Mesenchymal stem cell (in vitro differentiated cells and primary cell): ENCODE results near the gene MLLT3.

Experiments used
- DNase-seq: peaks from one replicate; pipeline ENCODE4 v3.0.0-alpha.2; 2013
- H2AFZ ChIP-seq: one replicate; pipeline ENCODE4 v1.6.1; 2013; ENCODE audit warnings: low read depth, mild to moderate bottlenecking, control low read depth, inconsistent platforms, low read length, moderate library complexity
- H2AK5ac ChIP-seq: 2 replicates; pipeline ENCODE4 v1.6.1; 2013; ENCODE audit warnings: low read length, moderate library complexity, mild to moderate bottlenecking, inconsistent platforms; ENCODE audit not compliant: severe bottlenecking
- H2BK120ac ChIP-seq: one replicate; pipeline ENCODE4 v1.6.1; 2013; ENCODE audit warnings: low read depth, mild to moderate bottlenecking, inconsistent platforms, low read length, moderate library complexity
- H2BK12ac ChIP-seq, 2 experiments: one replicate each; pipeline ENCODE4 v1.6.1; 2013; ENCODE audit warnings: inconsistent platforms in 2 of 2, low read length in 2 of 2, mild to moderate bottlenecking in 2 of 2, moderate library complexity in 2 of 2, control low read depth in 1 of 2
- H2BK15ac ChIP-seq: one replicate; pipeline ENCODE4 v1.6.1; 2013; ENCODE audit warnings: mild to moderate bottlenecking, low read depth, inconsistent platforms; ENCODE audit not compliant: poor library complexity, severe bottlenecking
- H2BK5ac ChIP-seq: 2 replicates; pipeline ENCODE4 v1.6.1; 2013; ENCODE audit warnings: low read depth, mild to moderate bottlenecking, low read length, control low read depth, inconsistent platforms; ENCODE audit not compliant: poor library complexity, severe bottlenecking
- H3K14ac ChIP-seq, 2 experiments: one replicate each; pipeline ENCODE4 v1.6.1; 2013; ENCODE audit warnings: inconsistent platforms in 2 of 2, low read length in 2 of 2, control low read depth in 1 of 2, mild to moderate bottlenecking in 1 of 2, moderate library complexity in 1 of 2
- H3K18ac ChIP-seq, 2 experiments: one replicate each; pipeline ENCODE4 v1.6.1; 2013; ENCODE audit warnings: inconsistent platforms in 2 of 2, low read length in 2 of 2, control low read depth in 1 of 2, low read depth in 1 of 2, mild to moderate bottlenecking in 1 of 2
- H3K23ac ChIP-seq, 2 experiments: one replicate each; pipeline ENCODE4 v1.6.1; 2013; ENCODE audit warnings: inconsistent platforms in 2 of 2, low read length in 2 of 2, mild to moderate bottlenecking in 2 of 2, moderate library complexity in 2 of 2, control low read depth in 1 of 2
- H3K27ac ChIP-seq: 2 replicates; pipeline ENCODE4 v1.5.1; 2013; ENCODE audit warnings: mild to moderate bottlenecking, moderate library complexity, low read length, control low read depth, inconsistent platforms; ENCODE audit not compliant: poor library complexity, severe bottlenecking
- H3K27me3 ChIP-seq, 2 experiments: 2 replicates each; pipeline versions ENCODE4 v1.6.1 to v1.7.0; 2013; ENCODE audit warnings: low read length in 2 of 2, mild to moderate bottlenecking in 2 of 2, moderate library complexity in 2 of 2, control low read depth in 1 of 2, inconsistent platforms in 1 of 2; ENCODE audit not compliant: control insufficient read depth in 1 of 2, insufficient read depth in 1 of 2
- H3K36me3 ChIP-seq, 2 experiments: 2 replicates each; pipeline versions ENCODE4 v1.6.1 to v1.7.0; 2013; ENCODE audit warnings: low read length in 2 of 2, control low read depth in 1 of 2, inconsistent platforms in 1 of 2, low read depth in 1 of 2, mild to moderate bottlenecking in 1 of 2; ENCODE audit not compliant: insufficient read depth in 2 of 2, control insufficient read depth in 1 of 2
- H3K4ac ChIP-seq, 2 experiments: one replicate each; pipeline ENCODE4 v1.6.1; 2013; ENCODE audit warnings: inconsistent platforms in 2 of 2, low read length in 2 of 2, mild to moderate bottlenecking in 2 of 2, moderate library complexity in 2 of 2, control low read depth in 1 of 2, low read depth in 1 of 2
- H3K4me1 ChIP-seq: 2 replicates; pipeline ENCODE4 v1.6.1; 2013; ENCODE audit warnings: low read depth, low read length, control low read depth; ENCODE audit not compliant: control insufficient read depth, insufficient read depth
- H3K4me2 ChIP-seq: 2 replicates; pipeline ENCODE4 v1.6.1; 2013; ENCODE audit warnings: low read length, mild to moderate bottlenecking, inconsistent platforms; ENCODE audit not compliant: poor library complexity, severe bottlenecking
- H3K4me3 ChIP-seq, 2 experiments: 2 replicates each; pipeline versions ENCODE4 v1.5.1 to v1.7.0; 2013; ENCODE audit warnings: low read length in 2 of 2, mild to moderate bottlenecking in 2 of 2, control low read depth in 1 of 2, low read depth in 1 of 2; ENCODE audit not compliant: insufficient read depth in 1 of 2
- H3K79me1 ChIP-seq: replicated peaks from 2 replicates; pipeline ENCODE4 v1.6.1; 2013; ENCODE audit warnings: mild to moderate bottlenecking, control low read depth, low read length, inconsistent platforms; ENCODE audit not compliant: poor library complexity, severe bottlenecking
- H3K9ac ChIP-seq: 2 replicates; pipeline ENCODE4 v1.7.0; 2013; ENCODE audit warnings: mild to moderate bottlenecking, low read length, moderate library complexity
- H3K9me3 ChIP-seq: 2 replicates; pipeline ENCODE4 v1.7.0; 2013; ENCODE audit warnings: mild to moderate bottlenecking, low read length; ENCODE audit not compliant: control insufficient read depth
- H4K8ac ChIP-seq: one replicate; pipeline ENCODE4 v1.6.1; 2013; ENCODE audit warnings: inconsistent platforms, mild to moderate bottlenecking, low read length, moderate library complexity
- H4K91ac ChIP-seq: one replicate; pipeline ENCODE4 v1.6.1; 2013; ENCODE audit warnings: mild to moderate bottlenecking, low read length, inconsistent platforms
- WGBS: methylation state at CpG from one replicate; pipeline ENCODE4 v1.1.7; 2013; ENCODE audit warnings: mixed read lengths; 5-methylcytosine and 5-hydroxymethylcytosine counted together

The MLLT3 gene

DNA sequence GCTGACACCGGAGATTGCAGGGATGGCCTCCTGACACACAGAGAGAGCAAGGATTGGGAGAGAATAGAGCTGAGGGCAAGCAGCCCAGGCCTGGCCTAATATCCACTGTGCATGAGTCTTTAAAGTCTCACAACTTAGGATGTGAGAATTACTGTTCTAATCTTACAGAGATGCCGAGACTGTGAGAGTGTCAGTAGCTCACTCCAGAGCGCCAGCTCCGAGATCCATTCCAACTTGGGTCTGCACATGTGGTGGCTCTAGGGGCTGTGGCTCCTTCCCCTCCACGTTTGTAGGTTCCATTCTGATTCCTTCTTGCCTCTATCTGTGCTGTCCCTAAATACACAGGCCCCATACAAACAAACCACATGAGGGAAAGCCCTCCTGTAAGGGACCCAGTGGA lies 304.6 kb downstream of the MLLT3 start:
- Histone ChIP-seq H3K9ac (no peak overlapping the region), H3K4me1 (peaks cover 2% of the 10 kb centered on the region), H3K4me3 (no peak overlapping the region), H3K79me1 (no peaks in the 10 kb centered on the region), H3K18ac (no peak overlapping the region), H2AFZ (no peak overlapping the region), H2AK5ac (no peak overlapping the region), H2BK5ac (no peak overlapping the region), H4K91ac (no peak overlapping the region), H2BK12ac (no peak overlapping the region), H2BK15ac (no peak overlapping the region), H2BK120ac (no peak overlapping the region), H4K8ac (no peak overlapping the region), H3K4me2 (no peak overlapping the region), H3K27me3 (no peaks in the 10 kb centered on the region), H3K36me3 (no peaks in the 10 kb centered on the region), H3K9me3 (no peaks in the 10 kb centered on the region), H3K4ac (no peak overlapping the region), H3K23ac (no peak overlapping the region), H3K14ac (no peak overlapping the region), H3K27ac (no peak overlapping the region)
- no peak for DNase-seq
- 90% methylated on average over 5 of the region's 5 CpGs for WGBS

DNA sequence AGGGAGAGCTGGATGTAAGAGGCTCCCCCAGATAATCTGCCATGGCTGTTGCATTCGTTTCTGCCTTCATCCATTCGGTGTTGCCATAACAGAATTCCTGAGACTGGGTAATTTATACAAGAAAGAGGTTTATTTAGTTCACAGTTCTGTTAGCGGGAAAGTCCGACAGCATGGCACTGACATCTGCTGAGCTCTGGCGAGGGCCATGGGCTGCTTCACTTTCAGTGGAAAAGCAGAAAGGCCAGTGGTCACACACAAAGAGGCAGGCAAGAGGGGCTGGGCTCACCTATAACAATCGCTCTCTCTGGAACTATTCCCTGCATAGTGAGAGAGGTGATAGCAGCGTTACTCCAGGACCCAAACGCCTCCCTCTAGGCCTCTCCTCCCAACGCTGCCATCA lies 305.9 kb downstream of the MLLT3 start:
- peak overlapping the region in 1 of 2 experiments; percentile 80 for H3K14ac ChIP-seq

DNA sequence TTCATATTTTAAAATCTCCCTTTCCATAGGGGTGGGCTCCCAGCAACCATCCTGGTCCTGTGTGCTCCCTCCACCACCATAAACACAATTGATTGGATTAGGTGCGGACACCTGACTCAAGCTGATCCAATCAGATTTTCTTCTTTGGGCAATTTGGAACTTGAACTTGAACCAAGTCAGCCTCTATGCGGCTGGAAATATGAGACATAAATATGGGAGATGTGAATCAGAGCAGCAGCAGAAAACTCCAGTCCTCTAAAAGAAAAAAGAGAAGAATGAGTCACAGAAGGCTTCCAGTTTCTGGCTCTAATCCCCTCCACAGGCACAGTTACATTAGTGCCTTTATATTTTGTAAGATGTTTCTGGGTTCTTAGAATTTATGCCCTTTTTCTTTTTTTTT lies 306.6 kb downstream of the MLLT3 start:
- 100% methylated on average over 1 of the region's 2 CpGs for WGBS

More for the DNA sequence above, 305.9 kb downstream of the MLLT3 start:
- no peak overlapping the region for H3K4me3 ChIP-seq
- H3K27me3 ChIP-seq, result no peaks in the 10 kb centered on the region
- no peak overlapping the region for H2AK5ac ChIP-seq
- H3K4me1 ChIP-seq, result peaks cover 2% of the 10 kb centered on the region
- no peak overlapping the region for H3K23ac ChIP-seq
- no peaks in the 10 kb centered on the region for H3K9me3 ChIP-seq
- DNase-seq, result no peak
- no peaks in the 10 kb centered on the region for H3K36me3 ChIP-seq
- H3K18ac ChIP-seq, result no peak overlapping the region
- H2BK15ac ChIP-seq, result no peak overlapping the region
- H2BK120ac ChIP-seq, result no peak overlapping the region
- no peak overlapping the region for H3K4me2 ChIP-seq
- no peak overlapping the region for H2BK5ac ChIP-seq
- H4K8ac ChIP-seq, result no peak overlapping the region
- 91% methylated on average over 9 of the region's 9 CpGs for WGBS
- H3K79me1 ChIP-seq, result no peaks in the 10 kb centered on the region
- H2AFZ ChIP-seq, result no peak overlapping the region
- H2BK12ac ChIP-seq, result peak overlapping the region in 1 of 2 experiments; percentile 61
- H4K91ac ChIP-seq, result no peak overlapping the region
- H3K4ac ChIP-seq, result no peak overlapping the region
- no peak overlapping the region for H3K27ac ChIP-seq
- H3K9ac ChIP-seq, result no peak overlapping the region

DNA sequence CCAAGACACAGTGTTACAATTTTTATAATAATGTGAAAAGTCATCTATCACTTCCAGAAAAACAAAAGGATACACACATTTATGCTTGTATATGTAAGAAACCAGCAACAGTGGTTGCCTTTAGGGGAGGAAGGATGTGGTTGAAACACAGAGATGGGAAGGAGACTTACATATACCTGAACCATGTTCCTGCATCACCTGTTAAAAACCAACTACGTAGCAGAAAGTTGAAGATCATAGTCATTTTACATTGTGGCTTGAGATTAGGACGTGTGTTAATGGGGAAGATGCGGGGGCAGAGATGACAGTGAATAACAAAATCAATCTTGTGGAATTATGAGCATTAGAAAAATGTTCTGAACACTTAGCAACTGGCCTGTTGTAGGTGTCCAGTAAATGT lies 307.3 kb downstream of the MLLT3 start:
- no peaks in the 10 kb centered on the region for H3K79me1 ChIP-seq
- peaks cover 2% of the 10 kb centered on the region for H3K4me1 ChIP-seq
- no peak overlapping the region for H2AK5ac ChIP-seq
- no peak overlapping the region for H3K14ac ChIP-seq
- no peak overlapping the region for H3K18ac ChIP-seq
- no peak overlapping the region for H2AFZ ChIP-seq
- WGBS, result 100% methylated on average over 3 of the region's 3 CpGs
- no peak overlapping the region for H3K4me2 ChIP-seq
- H3K27me3 ChIP-seq, result peaks cover 0 to 3% of the 10 kb centered on the region in 2 experiments
- no peak overlapping the region for H3K23ac ChIP-seq
- H4K91ac ChIP-seq, result no peak overlapping the region
- H2BK5ac ChIP-seq, result no peak overlapping the region
- H3K36me3 ChIP-seq, result no peaks in the 10 kb centered on the region
- DNase-seq, result no peak
- no peak overlapping the region for H3K4ac ChIP-seq
- H3K9me3 ChIP-seq, result peaks cover 3% of the 10 kb centered on the region
- H3K9ac ChIP-seq, result no peak overlapping the region
- H2BK15ac ChIP-seq, result no peak overlapping the region
- H3K27ac ChIP-seq, result no peak overlapping the region
- no peak overlapping the region for H4K8ac ChIP-seq
- H2BK12ac ChIP-seq, result no peak overlapping the region
- H3K4me3 ChIP-seq, result no peak overlapping the region
- H2BK120ac ChIP-seq, result no peak overlapping the region

More for the DNA sequence above, 306.6 kb downstream of the MLLT3 start:
- Histone ChIP-seq H3K79me1 (no peaks in the 10 kb centered on the region), H3K9ac (no peak overlapping the region), H3K36me3 (no peaks in the 10 kb centered on the region), H2BK5ac (no peak overlapping the region), H3K14ac (no peak overlapping the region), H4K8ac (no peak overlapping the region), H3K4me1 (peaks cover 2% of the 10 kb centered on the region), H3K18ac (peak overlapping the region in 1 of 2 experiments; percentile 50), H4K91ac (no peak overlapping the region), H3K4me3 (no peak overlapping the region), H2BK120ac (no peak overlapping the region), H2AK5ac (no peak overlapping the region), H3K27me3 (no peaks in the 10 kb centered on the region), H3K23ac (no peak overlapping the region), H3K4me2 (no peak overlapping the region), H2BK12ac (no peak overlapping the region), H3K27ac (no peak overlapping the region), H2BK15ac (no peak overlapping the region), H3K9me3 (no peaks in the 10 kb centered on the region), H2AFZ (no peak overlapping the region), H3K4ac (no peak overlapping the region)
- peak; percentile 56 for DNase-seq
